H9 (cell line): Measurements from ENCODE around the gene NIN. TPM values are rescaled to one million over a fixed set of nuclear protein-coding genes. Genes with fewer than 3 reads are reported as not detected.

Experiments
- DNase-seq: peaks from one replicate; pipeline ENCODE4 v3.0.0-alpha.2; 2017
- H2AFZ ChIP-seq: one replicate; pipeline ENCODE4 v1.6.1; 2013; ENCODE audit warnings: mild to moderate bottlenecking, low read length, control low read depth, moderate library complexity
- H2AK5ac ChIP-seq: 2 replicates; pipeline ENCODE4 v1.6.1; 2013; ENCODE audit warnings: low read length, control low read depth, mixed read lengths; ENCODE audit not compliant: insufficient read length
- H2BK120ac ChIP-seq: one replicate; pipeline ENCODE4 v1.6.1; 2013; ENCODE audit warnings: low read depth, mild to moderate bottlenecking, low read length, control low read depth, inconsistent platforms; ENCODE audit not compliant: poor library complexity, severe bottlenecking
- H2BK12ac ChIP-seq: 2 replicates; pipeline ENCODE4 v1.6.1; 2013; ENCODE audit warnings: low read length, control low read depth, mixed read lengths, low read depth; ENCODE audit not compliant: insufficient read length
- H2BK15ac ChIP-seq: 2 replicates; pipeline ENCODE4 v1.6.1; 2013; ENCODE audit warnings: low read depth, low read length, control low read depth
- H2BK20ac ChIP-seq: one replicate; pipeline ENCODE4 v1.6.1; 2013; ENCODE audit warnings: low read depth, mild to moderate bottlenecking, low read length, control low read depth, inconsistent platforms; ENCODE audit not compliant: poor library complexity, severe bottlenecking
- H2BK5ac ChIP-seq: 2 replicates; pipeline ENCODE4 v1.6.1; 2013; ENCODE audit warnings: low read length, control low read depth, mixed read lengths; ENCODE audit not compliant: insufficient read length
- H3K14ac ChIP-seq: 2 replicates; pipeline ENCODE4 v1.6.1; 2013; ENCODE audit warnings: low read length, control low read depth; ENCODE audit not compliant: insufficient read depth
- H3K18ac ChIP-seq: 2 replicates; pipeline ENCODE4 v1.6.1; 2013; ENCODE audit warnings: low read depth, mild to moderate bottlenecking, mixed read lengths, low read length, control low read depth; ENCODE audit not compliant: insufficient read length
- H3K23ac ChIP-seq: 2 replicates; pipeline ENCODE4 v1.6.1; 2013; ENCODE audit warnings: low read length, control low read depth, mixed read lengths, low read depth; ENCODE audit not compliant: insufficient read length
- H3K23me2 ChIP-seq: 2 replicates; pipeline ENCODE4 v1.6.1; 2013; ENCODE audit warnings: low read depth, mild to moderate bottlenecking, mixed read lengths, low read length, control low read depth; ENCODE audit not compliant: insufficient read length, poor library complexity, severe bottlenecking
- H3K27ac ChIP-seq: 2 replicates; pipeline ENCODE4 v1.5.1; 2013; ENCODE audit warnings: low read length, control low read depth, mixed read lengths, low read depth; ENCODE audit not compliant: insufficient read length
- H3K27me3 ChIP-seq: 2 replicates; pipeline ENCODE4 v1.6.1; 2013; ENCODE audit warnings: low read length, control low read depth, inconsistent platforms; ENCODE audit not compliant: insufficient read depth
- H3K4ac ChIP-seq: 2 replicates; pipeline ENCODE4 v1.6.1; 2013; ENCODE audit warnings: low read depth, mild to moderate bottlenecking, control low read depth, inconsistent platforms, low read length, moderate library complexity
- H3K4me1 ChIP-seq: 2 replicates; pipeline ENCODE4 v1.6.1; 2013; ENCODE audit warnings: low read length, control low read depth, inconsistent platforms; ENCODE audit not compliant: insufficient read depth
- H3K4me2 ChIP-seq: 2 replicates; pipeline ENCODE4 v1.6.1; 2013; ENCODE audit warnings: low read length, control low read depth, mixed read lengths; ENCODE audit not compliant: insufficient read length, insufficient read depth
- H3K56ac ChIP-seq: 2 replicates; pipeline ENCODE4 v1.6.1; 2013; ENCODE audit warnings: low read depth, mild to moderate bottlenecking, mixed read lengths, low read length, control low read depth; ENCODE audit not compliant: insufficient read length
- H3K79me1 ChIP-seq: 2 replicates; pipeline ENCODE4 v1.6.1; 2013; ENCODE audit warnings: low read depth, mild to moderate bottlenecking, moderate library complexity, low read length, control low read depth, inconsistent platforms; ENCODE audit not compliant: insufficient read depth, poor library complexity, severe bottlenecking
- H3K79me2 ChIP-seq: 2 replicates; pipeline ENCODE4 v1.6.1; 2013; ENCODE audit warnings: low read length, control low read depth, inconsistent platforms; ENCODE audit not compliant: insufficient read depth
- H3K9ac ChIP-seq: 2 replicates; pipeline ENCODE4 v1.6.1; 2013; ENCODE audit warnings: low read length, control low read depth, mixed read lengths; ENCODE audit not compliant: insufficient read length; ENCODE audit errors: extremely low read depth
- H3K9me3 ChIP-seq: one replicate; pipeline ENCODE4 v1.6.1; 2013; ENCODE audit warnings: low read depth, low read length, inconsistent platforms; ENCODE audit not compliant: control insufficient read depth
- H3T11ph ChIP-seq: one replicate; pipeline ENCODE4 v1.6.1; 2013; ENCODE audit warnings: mild to moderate bottlenecking, low read length, control low read depth, inconsistent platforms
- H4K20me1 ChIP-seq: one replicate; pipeline ENCODE4 v1.6.1; 2013; ENCODE audit not compliant: control insufficient read depth, insufficient read length, insufficient read depth
- H4K5ac ChIP-seq: 2 replicates; pipeline ENCODE4 v1.6.1; 2013; ENCODE audit warnings: low read depth, mild to moderate bottlenecking, mixed read lengths, low read length, control low read depth; ENCODE audit not compliant: insufficient read length
- H4K8ac ChIP-seq: replicated peaks from 2 replicates; pipeline ENCODE4 v1.6.1; 2013; ENCODE audit warnings: low read length, control low read depth, mixed read lengths, low read depth; ENCODE audit not compliant: insufficient read length
- H4K91ac ChIP-seq: 2 replicates; pipeline ENCODE4 v1.6.1; 2013; ENCODE audit warnings: low read depth, mild to moderate bottlenecking, moderate library complexity, mixed read lengths, low read length, control low read depth; ENCODE audit not compliant: insufficient read length
- H3K27ac Mint-ChIP-seq, 3 experiments: 2 replicates in 2 of 3; 3 replicates in 1 of 3; pipeline ENCODE4 v1.8.0; 2020 to 2021; ENCODE audit warnings: mixed read lengths in 3 of 3, mild to moderate bottlenecking in 1 of 3, moderate library complexity in 1 of 3
- H3K27me3 Mint-ChIP-seq: 2 replicates; pipeline ENCODE4 v1.8.0; 2021; ENCODE audit warnings: low read depth, mild to moderate bottlenecking, moderate library complexity, mixed read lengths
- H3K36me3 Mint-ChIP-seq, 3 experiments: 2 replicates in 2 of 3; 3 replicates in 1 of 3; pipeline ENCODE4 v1.8.0; 2020 to 2021; ENCODE audit warnings: low read depth in 3 of 3, mixed read lengths in 3 of 3; ENCODE audit not compliant: insufficient read depth in 1 of 3
- H3K4me1 Mint-ChIP-seq, 2 experiments: 2 replicates each; pipeline ENCODE4 v1.8.0; 2020; ENCODE audit warnings: mixed read lengths in 2 of 2
- H3K4me3 Mint-ChIP-seq, 2 experiments: 2 replicates in 1 of 2; 3 replicates in 1 of 2; pipeline ENCODE4 v1.8.0; 2020 to 2021; ENCODE audit warnings: mild to moderate bottlenecking in 2 of 2, mixed read lengths in 2 of 2, moderate library complexity in 1 of 2
- H3K9me3 Mint-ChIP-seq, 2 experiments: 2 replicates in 1 of 2; 3 replicates in 1 of 2; pipeline ENCODE4 v1.8.0; 2020; ENCODE audit warnings: mild to moderate bottlenecking in 2 of 2, mixed read lengths in 2 of 2, moderate library complexity in 1 of 2
- WGBS: extraction: QIAGEN DNeasy Blood & Tissue Kit; methylation state at CpG from one replicate; pipeline ENCODE4 v1.1.7; 2013; ENCODE audit warnings: missing lambda C conversion rate, low lambda C conversion rate, mixed read lengths; ENCODE audit not compliant: insufficient read length; ENCODE audit errors: extremely low coverage; 5-methylcytosine and 5-hydroxymethylcytosine counted together
- total RNA-seq: library from RNA; stranded (reverse); gene quantifications from 2 replicates; pipeline ENCODE4 v1.2.1, GENCODE V29; 2021
- TF ChIP-seq, protein P1 (sequence below): fragments of 200-600 bp; sonication (generic); conservative IDR thresholded peaks from 3 replicates; pipeline ENCODE4 v1.8.0; 2021; ENCODE audit warnings: antibody characterized with exemption, mild to moderate bottlenecking

The NIN gene
- total RNA-seq, 1 experiment from 2014 or later, result 18.4 TPM

DNA sequence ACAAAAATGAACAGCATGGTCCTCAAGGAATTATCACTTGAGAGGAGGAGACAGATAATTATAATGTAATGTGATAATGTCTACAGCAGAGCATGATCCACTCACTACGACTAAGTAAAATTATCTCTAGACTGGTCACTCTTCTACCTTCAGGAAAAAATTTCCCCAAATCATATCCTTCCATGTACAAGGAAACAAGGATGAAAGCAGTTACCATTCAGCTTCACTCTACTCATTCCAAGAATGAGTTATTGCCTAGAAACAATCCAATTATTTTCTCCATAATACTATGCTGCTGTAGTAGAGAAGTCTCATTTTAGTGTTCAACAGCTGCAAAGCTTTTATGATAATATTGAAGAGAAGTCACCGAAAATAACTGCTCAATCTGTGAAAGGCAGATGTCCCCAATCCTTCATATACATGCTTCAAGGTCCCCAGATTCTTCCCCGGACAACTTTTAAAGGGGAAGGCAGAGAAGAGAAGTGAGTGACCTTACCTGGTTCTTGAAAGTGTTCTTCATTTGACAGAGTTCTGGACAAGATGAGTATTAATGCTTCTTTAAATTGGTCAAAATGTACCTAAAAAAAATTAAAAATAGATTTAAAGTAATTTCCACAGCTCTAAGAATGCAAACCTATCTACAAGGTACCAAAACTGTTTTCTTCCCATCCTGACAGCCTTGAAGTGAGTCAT is 24.6 kb downstream of the NIN start:
- H3K79me2 ChIP-seq, result no peaks in the 10 kb centered on the region
- H3K9me3 Mint-ChIP-seq, result no peaks in the 10 kb centered on the region

More for the DNA sequence above, 24.6 kb downstream of the NIN start:
- Histone ChIP-seq H3K27me3 (no peaks in the 10 kb centered on the region), H3K18ac (no peak overlapping the region), H2BK5ac (no peak overlapping the region), H4K8ac (no peak overlapping the region), H2AFZ (no peak overlapping the region), H3K27ac (no peak overlapping the region), H4K91ac (no peak overlapping the region), H2BK120ac (no peak overlapping the region), H3T11ph (no peak overlapping the region), H3K79me1 (no peaks in the 10 kb centered on the region), H4K20me1 (no peaks in the 10 kb centered on the region), H3K4me2 (no peak overlapping the region), H3K14ac (no peak overlapping the region), H2AK5ac (no peak overlapping the region), H4K5ac (no peak overlapping the region), H2BK15ac (no peak overlapping the region), H3K4me1 (no peaks in the 10 kb centered on the region; the same call in 1 of the 2 replicates), H3K23ac (no peak overlapping the region), H3K9me3 (no peaks in the 10 kb centered on the region), H3K9ac (no peak overlapping the region), H3K4ac (no peak overlapping the region), H2BK12ac (no peak overlapping the region), H3K56ac (no peak overlapping the region), H2BK20ac (no peak overlapping the region), H3K23me2 (no peaks in the 10 kb centered on the region)
- TF ChIP-seq, protein P1, sequence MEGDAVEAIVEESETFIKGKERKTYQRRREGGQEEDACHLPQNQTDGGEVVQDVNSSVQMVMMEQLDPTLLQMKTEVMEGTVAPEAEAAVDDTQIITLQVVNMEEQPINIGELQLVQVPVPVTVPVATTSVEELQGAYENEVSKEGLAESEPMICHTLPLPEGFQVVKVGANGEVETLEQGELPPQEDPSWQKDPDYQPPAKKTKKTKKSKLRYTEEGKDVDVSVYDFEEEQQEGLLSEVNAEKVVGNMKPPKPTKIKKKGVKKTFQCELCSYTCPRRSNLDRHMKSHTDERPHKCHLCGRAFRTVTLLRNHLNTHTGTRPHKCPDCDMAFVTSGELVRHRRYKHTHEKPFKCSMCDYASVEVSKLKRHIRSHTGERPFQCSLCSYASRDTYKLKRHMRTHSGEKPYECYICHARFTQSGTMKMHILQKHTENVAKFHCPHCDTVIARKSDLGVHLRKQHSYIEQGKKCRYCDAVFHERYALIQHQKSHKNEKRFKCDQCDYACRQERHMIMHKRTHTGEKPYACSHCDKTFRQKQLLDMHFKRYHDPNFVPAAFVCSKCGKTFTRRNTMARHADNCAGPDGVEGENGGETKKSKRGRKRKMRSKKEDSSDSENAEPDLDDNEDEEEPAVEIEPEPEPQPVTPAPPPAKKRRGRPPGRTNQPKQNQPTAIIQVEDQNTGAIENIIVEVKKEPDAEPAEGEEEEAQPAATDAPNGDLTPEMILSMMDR, result no peak
- Mint-ChIP-seq H3K36me3 (peaks cover 0 to 5% (median 0%) of the 10 kb centered on the region in 3 experiments; a peak in 1 of 7 replicates), H3K4me1 (peaks cover 6 to 7% of the 10 kb centered on the region in 2 experiments; a peak in 3 of 4 replicates), H3K27me3 (no peaks in the 10 kb centered on the region), H3K27ac (no peak overlapping the region), H3K4me3 (no peak overlapping the region)
- WGBS, result no CpG with 5 or more reads among the region's 3 CpGs
- DNase-seq, result no peak
